ENCODE measurements around the gene PRRT1B.

GRCh38 chr9:131502781-131503625, 42.3 kb upstream of the PRRT1B start, which contains the start of gene POMT1:
- TF ChIP-seq CTCF (IDR thresholded peaks at IDR 0.05) (peak in 1 of 3 experiments; percentile 7), POLR2AphosphoS5 (IDR thresholded peaks at IDR 0.05) (peak; percentile 83 to 95), POLR2A (IDR thresholded peaks at IDR 0.05; ENCODE audit: low read depth) (no peak), EP300 (IDR thresholded peaks at IDR 0.05) (no peak)

Measured in esophagus muscularis mucosa (tissue), 4 donors.